DMS53 treated with DMSO at 0.1 percent for 48 hours (cell line): ENCODE measurements around the gene TMEM168.

Experiments
- DNase-seq: peaks from one replicate; lab custom pipeline; 2025; ENCODE audit not compliant: unreplicated experiment; lab: John Stamatoyannopoulos, UW

TMEM168 gene

DNA sequence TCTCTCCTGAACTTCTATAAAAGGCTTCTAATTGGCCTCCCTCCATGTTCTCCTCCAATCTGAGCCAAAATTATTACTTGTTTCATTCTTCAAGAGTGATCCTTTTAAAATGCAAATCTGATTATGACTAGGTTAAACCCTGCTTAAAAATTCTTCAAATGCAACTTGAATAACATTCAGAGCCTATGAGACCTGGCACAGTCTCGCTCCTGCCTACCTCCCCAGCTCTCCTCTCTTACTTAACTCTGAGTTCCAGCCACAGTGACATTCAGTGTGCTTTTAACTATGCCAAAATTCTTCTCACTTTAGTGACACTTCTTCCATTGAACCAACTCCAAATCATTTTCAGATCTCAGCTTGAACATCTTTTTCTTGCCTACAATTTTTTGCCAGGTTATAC is 68.8 kb downstream of the TMEM168 start:
- DNase-seq: no peak

DNA sequence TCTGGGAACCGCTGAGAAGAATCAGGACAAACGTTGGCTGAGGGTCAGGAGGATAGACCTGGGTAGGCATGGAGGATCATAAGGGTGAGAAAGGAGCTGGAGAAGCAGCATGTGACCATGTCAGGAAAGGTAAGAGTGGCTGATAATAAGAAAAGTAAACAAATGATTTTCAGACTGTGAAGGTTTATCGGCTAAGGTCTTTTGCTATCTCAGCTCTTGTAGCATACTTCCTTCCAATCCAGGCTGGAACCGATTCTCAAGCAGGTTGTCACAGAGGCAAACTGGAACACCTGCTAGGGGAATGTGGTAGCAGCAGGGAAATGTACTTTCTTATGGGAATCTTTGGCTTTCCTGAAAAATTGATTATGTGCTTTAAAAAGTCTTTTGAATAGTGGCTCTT is 74.7 kb downstream of the TMEM168 start:
- peak; percentile 58 for DNase-seq

DNA sequence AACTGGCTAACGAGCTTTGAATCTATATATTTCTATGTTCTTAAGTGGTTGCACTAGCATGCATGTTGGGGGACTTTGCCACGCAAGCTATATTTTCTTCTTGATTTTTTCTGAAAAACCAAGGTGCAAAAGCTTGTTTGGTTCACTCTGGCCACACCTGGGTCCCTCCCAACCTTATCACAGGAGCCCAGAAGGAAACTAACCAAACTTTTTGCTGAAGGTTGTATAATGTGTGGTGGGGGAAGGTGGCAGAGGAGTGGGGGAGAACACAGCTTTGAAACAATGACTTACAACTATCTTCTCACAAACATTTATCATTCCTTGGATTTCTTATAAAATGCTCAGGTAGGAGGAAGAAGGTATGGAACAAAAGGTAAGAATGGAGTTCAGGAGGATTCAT is 75.3 kb downstream of the TMEM168 start:
- no peak for DNase-seq
